BLaER1 (cell line): ENCODE results near the gene NUDT8.

Source experiments
- H3K27ac ChIP-seq: shearing (Covaris generic); formaldehyde crosslinking; 2 replicates; pipeline ENCODE4 v1.8.1; 2022
- H3K27me3 ChIP-seq: shearing (Covaris generic); formaldehyde crosslinking; 2 replicates; pipeline ENCODE4 v1.8.1; 2022
- H3K36me3 ChIP-seq: shearing (Covaris generic); formaldehyde crosslinking; 2 replicates; pipeline ENCODE4 v1.8.1; 2022
- H3K4me1 ChIP-seq: shearing (Covaris generic); formaldehyde crosslinking; 2 replicates; pipeline ENCODE4 v1.8.1; 2022
- H3K4me2 ChIP-seq: shearing (Covaris generic); formaldehyde crosslinking; 2 replicates; pipeline ENCODE4 v1.8.1; 2022
- H3K4me3 ChIP-seq: shearing (Covaris generic); formaldehyde crosslinking; 2 replicates; pipeline ENCODE4 v1.8.1; 2022
- H3K9ac ChIP-seq: shearing (Covaris generic); formaldehyde crosslinking; 2 replicates; pipeline ENCODE4 v1.8.1; 2022
- H3K9me3 ChIP-seq: shearing (Covaris generic); formaldehyde crosslinking; 2 replicates; pipeline ENCODE4 v1.8.1; 2022
- H4K20me1 ChIP-seq: shearing (Covaris generic); formaldehyde crosslinking; 2 replicates; pipeline ENCODE4 v1.8.1; 2022
- Cebpa-rat ChIP-seq: shearing (Covaris generic); IDR thresholded peaks from 2 replicates; pipeline ENCODE4 v1.8.1; 2022

NUDT8 gene

DNA sequence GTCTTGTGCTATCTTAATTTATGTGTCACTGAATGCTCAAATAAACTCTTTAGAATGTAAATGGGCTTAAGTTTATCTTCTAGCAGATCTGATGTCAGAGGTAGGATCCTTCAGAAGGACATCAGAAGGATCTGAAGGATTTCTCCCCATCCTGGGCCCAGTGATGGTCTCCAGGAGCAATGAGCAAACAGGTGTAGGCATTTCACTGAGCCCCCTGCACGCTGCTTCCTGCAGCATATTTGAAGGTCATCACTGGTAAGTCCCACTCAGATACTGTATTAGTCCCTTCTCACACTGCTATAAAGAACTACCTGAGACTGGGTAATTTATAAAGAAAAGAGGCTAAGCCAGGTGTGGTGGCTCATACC, 41.6 kb downstream of the NUDT8 start:
- peaks cover 49% of the 10 kb centered on the region for H3K4me1 ChIP-seq
- no peak overlapping the region for H3K9ac ChIP-seq
- peak overlapping the region; percentile 99; the same call in 1 of the 2 replicates for H3K4me2 ChIP-seq
- 0 out of 2 replicates have a peak overlapping the region, but pooled peaks have one; percentile 1 for H3K27ac ChIP-seq
- peaks cover 51% of the 10 kb centered on the region for H3K36me3 ChIP-seq
- no peaks in the 10 kb centered on the region for H3K9me3 ChIP-seq
- H4K20me1 ChIP-seq: peaks cover 41% of the 10 kb centered on the region
- H3K27me3 ChIP-seq: no peaks in the 10 kb centered on the region
- TF ChIP-seq Cebpa-rat: no peak
- H3K4me3 ChIP-seq: no peak overlapping the region

DNA sequence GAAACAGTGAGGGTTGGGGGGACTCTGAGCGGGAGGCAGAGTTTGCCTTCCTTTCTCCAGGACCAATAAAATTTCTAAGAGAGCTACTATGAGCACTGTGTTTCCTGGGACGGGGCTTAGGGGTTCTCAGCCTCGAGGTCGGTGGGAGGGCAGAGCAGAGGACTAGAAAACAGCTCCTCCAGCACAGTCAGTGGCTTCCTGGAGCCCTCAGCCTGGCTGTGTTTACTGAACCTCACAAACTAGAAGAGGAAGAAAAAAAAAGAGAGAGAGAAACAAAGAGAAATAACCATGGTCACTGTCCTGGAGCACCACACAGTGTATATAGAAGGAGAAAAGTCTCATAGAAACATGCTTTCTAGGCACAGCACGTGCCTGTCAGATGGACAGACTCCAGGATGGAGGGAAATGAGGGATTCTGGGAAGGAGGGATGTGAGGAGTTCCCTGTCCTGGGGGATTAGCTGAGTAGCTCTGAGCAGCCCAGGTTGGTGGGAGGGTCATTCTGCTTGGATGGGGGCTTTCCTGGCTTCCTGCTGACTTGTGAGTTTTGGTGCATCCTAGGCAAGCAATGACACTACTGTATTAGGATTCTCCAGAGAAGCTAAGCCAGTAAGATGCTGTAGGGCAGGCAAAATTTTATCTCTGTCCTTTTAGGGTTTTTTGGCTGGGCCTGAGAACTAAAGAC, 43.0 kb downstream of the NUDT8 start:
- Histone ChIP-seq H4K20me1 (peaks cover 41% of the 10 kb centered on the region), H3K9ac (peak overlapping the region; percentile 95; the same call in 1 of the 2 replicates), H3K36me3 (peaks cover 51% of the 10 kb centered on the region), H3K27me3 (peaks cover under 1% of the 10 kb centered on the region; the same call in 1 of the 2 replicates), H3K4me3 (peak overlapping the region; percentile 82; the same call in 1 of the 2 replicates), H3K4me1 (peaks cover 63% of the 10 kb centered on the region), H3K9me3 (no peaks in the 10 kb centered on the region), H3K27ac (peak overlapping the region; percentile 39; the same call in 1 of the 2 replicates), H3K4me2 (peak overlapping the region; percentile 99)
- TF ChIP-seq Cebpa-rat: no peak

DNA sequence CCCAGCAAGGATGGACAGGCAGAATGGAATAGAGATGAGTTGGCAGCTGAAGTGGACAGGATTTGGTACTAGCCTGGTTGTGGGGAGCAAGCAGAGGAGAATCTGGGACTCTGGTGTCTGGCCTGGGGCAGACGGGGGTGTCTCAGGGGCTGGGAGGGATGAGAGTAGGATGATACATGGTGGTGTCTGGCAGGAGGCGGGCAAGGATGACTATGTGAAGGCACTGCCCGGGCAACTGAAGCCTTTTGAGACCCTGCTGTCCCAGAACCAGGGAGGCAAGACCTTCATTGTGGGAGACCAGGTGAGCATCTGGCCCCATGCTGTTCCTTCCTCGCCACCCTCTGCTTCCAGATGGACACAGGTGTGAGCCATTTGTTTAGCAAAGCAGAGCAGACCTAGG, 43.8 kb downstream of the NUDT8 start:
- H3K27me3 ChIP-seq: peaks cover 7% of the 10 kb centered on the region
- no peaks in the 10 kb centered on the region for H3K9me3 ChIP-seq
- H3K9ac ChIP-seq: peak overlapping the region; percentile 95
- H3K27ac ChIP-seq: peak overlapping the region; percentile 39; the same call in 1 of the 2 replicates
- peaks cover 71% of the 10 kb centered on the region for H3K4me1 ChIP-seq
- peaks cover 51% of the 10 kb centered on the region for H3K36me3 ChIP-seq
- H4K20me1 ChIP-seq: peaks cover 41% of the 10 kb centered on the region
- TF ChIP-seq Cebpa-rat: no peak
- peak overlapping the region; percentile 82 for H3K4me3 ChIP-seq
- peak overlapping the region; percentile 99 for H3K4me2 ChIP-seq

DNA sequence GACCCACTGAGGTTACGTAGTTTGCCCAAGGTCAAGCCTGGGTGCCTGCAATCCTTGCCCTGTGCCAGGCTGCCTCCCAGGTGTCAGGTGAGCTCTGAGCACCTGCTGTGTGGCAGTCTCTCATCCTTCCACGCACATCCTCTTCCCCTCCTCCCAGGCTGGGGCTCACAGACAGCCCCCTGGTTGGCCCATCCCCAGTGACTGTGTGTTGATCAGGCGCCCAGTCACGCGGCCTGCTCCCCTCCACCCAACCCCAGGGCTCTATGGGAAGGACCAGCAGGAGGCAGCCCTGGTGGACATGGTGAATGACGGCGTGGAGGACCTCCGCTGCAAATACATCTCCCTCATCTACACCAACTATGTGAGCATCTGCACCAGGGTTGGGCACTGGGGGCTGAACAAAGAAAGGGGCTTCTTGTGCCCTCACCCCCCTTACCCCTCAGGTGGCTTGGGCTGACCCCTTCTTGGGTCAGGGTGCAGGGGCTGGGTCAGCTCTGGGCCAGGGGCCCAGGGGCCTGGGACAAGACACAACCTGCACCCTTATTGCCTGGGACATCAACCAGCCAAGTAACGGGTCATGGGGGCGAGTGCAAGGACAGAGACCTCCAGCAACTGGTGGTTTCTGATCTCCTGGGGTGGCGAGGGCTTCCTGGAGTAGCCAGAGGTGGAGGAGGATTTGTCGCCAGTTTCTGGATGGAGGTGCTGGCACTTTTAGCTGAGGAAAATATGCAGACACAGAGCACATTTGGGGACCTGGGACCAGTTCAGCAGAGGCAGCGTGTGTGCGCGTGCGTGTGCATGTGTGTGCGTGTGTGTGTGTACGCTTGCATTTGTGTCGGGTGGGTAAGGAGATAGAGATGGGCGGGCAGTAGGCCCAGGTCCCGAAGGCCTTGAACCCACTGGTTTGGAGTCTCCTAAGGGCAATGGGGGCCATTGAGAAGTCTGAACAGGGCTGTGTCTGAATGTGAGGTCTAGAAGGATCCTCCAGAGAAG, 44.6 kb downstream of the NUDT8 start:
- H3K4me2 ChIP-seq: peak overlapping the region; percentile 99
- H3K4me1 ChIP-seq: peaks cover 77% of the 10 kb centered on the region
- H4K20me1 ChIP-seq: peaks cover 41% of the 10 kb centered on the region
- peaks cover 7% of the 10 kb centered on the region for H3K27me3 ChIP-seq
- no peaks in the 10 kb centered on the region for H3K9me3 ChIP-seq
- peak overlapping the region; percentile 82 for H3K4me3 ChIP-seq
- TF ChIP-seq Cebpa-rat: no peak
- H3K36me3 ChIP-seq: peaks cover 51% of the 10 kb centered on the region
- H3K27ac ChIP-seq: peak overlapping the region; percentile 94
- peak overlapping the region; percentile 95 for H3K9ac ChIP-seq

DNA sequence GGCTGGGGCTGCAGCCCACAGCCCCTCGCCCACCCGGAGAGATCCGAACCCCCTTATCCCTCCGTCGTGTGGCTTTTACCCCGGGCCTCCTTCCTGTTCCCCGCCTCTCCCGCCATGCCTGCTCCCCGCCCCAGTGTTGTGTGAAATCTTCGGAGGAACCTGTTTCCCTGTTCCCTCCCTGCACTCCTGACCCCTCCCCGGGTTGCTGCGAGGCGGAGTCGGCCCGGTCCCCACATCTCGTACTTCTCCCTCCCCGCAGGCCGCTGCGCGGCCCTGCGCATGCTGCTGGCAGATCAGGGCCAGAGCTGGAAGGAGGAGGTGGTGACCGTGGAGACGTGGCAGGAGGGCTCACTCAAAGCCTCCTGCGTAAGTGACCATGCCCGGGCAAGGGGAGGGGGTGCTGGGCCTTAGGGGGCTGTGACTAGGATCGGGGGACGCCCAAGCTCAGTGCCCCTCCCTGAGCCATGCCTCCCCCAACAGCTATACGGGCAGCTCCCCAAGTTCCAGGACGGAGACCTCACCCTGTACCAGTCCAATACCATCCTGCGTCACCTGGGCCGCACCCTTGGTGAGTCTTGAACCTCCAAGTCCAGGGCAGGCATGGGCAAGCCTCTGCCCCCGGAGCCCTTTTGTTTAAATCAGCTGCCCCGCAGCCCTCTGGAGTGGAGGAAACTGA, 45.4 kb downstream of the NUDT8 start:
- peaks cover 7% of the 10 kb centered on the region for H3K27me3 ChIP-seq
- peak overlapping the region; percentile 94 for H3K27ac ChIP-seq
- peaks cover 41% of the 10 kb centered on the region for H4K20me1 ChIP-seq
- no peaks in the 10 kb centered on the region for H3K9me3 ChIP-seq
- peaks cover 85% of the 10 kb centered on the region for H3K4me1 ChIP-seq
- TF ChIP-seq Cebpa-rat: no peak
- H3K4me2 ChIP-seq: peak overlapping the region; percentile 99
- H3K4me3 ChIP-seq: peak overlapping the region; percentile 82
- H3K36me3 ChIP-seq: peaks cover 49% of the 10 kb centered on the region
- H3K9ac ChIP-seq: peak overlapping the region; percentile 95

DNA sequence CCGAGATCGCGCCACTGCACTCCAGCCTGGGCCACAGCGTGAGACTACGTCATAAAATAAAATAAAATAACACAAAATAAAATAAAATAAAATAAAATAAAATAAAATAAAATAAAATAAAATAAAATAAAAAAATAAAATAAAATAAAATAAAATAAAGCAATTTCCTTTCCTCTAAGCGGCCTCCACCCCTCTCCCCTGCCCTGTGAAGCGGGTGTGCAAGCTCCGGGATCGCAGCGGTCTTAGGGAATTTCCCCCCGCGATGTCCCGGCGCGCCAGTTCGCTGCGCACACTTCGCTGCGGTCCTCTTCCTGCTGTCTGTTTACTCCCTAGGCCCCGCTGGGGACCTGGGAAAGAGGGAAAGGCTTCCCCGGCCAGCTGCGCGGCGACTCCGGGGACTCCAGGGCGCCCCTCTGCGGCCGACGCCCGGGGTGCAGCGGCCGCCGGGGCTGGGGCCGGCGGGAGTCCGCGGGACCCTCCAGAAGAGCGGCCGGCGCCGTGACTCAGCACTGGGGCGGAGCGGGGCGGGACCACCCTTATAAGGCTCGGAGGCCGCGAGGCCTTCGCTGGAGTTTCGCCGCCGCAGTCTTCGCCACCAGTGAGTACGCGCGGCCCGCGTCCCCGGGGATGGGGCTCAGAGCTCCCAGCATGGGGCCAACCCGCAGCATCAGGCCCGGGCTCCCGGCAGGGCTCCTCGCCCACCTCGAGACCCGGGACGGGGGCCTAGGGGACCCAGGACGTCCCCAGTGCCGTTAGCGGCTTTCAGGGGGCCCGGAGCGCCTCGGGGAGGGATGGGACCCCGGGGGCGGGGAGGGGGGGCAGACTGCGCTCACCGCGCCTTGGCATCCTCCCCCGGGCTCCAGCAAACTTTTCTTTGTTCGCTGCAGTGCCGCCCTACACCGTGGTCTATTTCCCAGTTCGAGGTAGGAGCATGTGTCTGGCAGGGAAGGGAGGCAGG, 46.2 kb downstream of the NUDT8 start, which contains the start of gene GSTP1:
GSTP1 (plus strand) TSS at position 566 of the 958 bp plus-strand sequence; CDS start at position 598, 32 bp downstream.
- Histone ChIP-seq H3K36me3 (peaks cover 41% of the 10 kb centered on the region), H3K4me1 (peaks cover 87% of the 10 kb centered on the region), H3K9ac (peak within 1 kb of the TSS; percentile 95), H3K4me3 (peak within 1 kb of the TSS; percentile 82), H3K4me2 (peak within 1 kb of the TSS; percentile 99), H3K27me3 (peaks cover 7% of the 10 kb centered on the region), H4K20me1 (peaks cover 41% of the 10 kb centered on the region), H3K27ac (peak within 1 kb of the TSS; percentile 94), H3K9me3 (no peaks in the 10 kb centered on the region)
- no peak for TF ChIP-seq Cebpa-rat

DNA sequence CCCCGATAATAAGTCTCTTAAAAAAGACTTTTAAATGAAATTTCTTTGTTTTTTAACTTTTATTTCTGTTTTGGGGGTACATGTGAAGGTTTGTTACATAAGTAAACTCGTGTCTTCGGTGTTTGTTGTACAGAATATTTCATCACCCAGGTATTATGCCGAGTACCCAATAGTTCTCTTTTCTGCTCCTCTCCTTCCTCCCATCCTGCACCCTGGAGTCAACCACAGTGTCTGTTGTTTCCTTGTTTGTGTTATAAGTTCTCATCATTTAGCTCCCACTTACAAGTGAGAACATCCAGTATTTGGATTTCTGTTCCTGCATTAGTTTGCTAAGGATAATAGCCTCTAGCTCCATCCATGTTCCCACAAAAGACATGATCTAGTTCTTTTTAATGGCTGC, 47.7 kb downstream of the NUDT8 start:
- TF ChIP-seq Cebpa-rat: no peak
- Histone ChIP-seq H3K4me2 (peak overlapping the region; percentile 99), H3K27ac (no peak overlapping the region)

DNA sequence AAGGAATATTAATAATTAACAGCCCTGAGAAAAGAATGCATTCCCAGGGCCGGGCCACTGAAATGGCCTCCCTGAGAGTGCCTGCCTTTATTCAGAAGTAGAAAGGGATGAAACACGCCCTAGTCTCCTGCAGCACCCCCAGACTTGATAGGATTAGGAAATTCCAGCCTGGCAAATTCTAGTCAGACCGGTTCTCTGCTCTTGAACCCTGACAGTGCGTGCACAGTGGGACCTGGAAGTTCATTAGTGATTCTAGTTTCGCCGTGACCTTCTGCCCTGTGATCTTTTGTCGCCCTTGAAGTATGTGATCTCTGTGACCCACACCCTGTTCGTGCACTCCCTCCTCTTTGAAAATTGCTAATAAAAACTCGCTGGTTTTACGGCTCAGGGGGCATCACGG, 48.3 kb downstream of the NUDT8 start:
- no peaks in the 10 kb centered on the region for H3K9me3 ChIP-seq
- peak overlapping the region; percentile 99 for H3K4me2 ChIP-seq

More for the DNA sequence above, 47.7 kb downstream of the NUDT8 start:
- Histone ChIP-seq H3K4me3 (no peak overlapping the region), H3K36me3 (peaks cover 25% of the 10 kb centered on the region), H4K20me1 (peaks cover 29% of the 10 kb centered on the region), H3K4me1 (peaks cover 78% of the 10 kb centered on the region), H3K9ac (no peak overlapping the region), H3K9me3 (no peaks in the 10 kb centered on the region), H3K27me3 (peaks cover 7% of the 10 kb centered on the region)

More for the DNA sequence above, 48.3 kb downstream of the NUDT8 start:
- H4K20me1 ChIP-seq: peaks cover 24% of the 10 kb centered on the region
- H3K36me3 ChIP-seq: peaks cover 20% of the 10 kb centered on the region
- peaks cover 7% of the 10 kb centered on the region for H3K27me3 ChIP-seq
- H3K4me3 ChIP-seq: no peak overlapping the region
- peaks cover 73% of the 10 kb centered on the region for H3K4me1 ChIP-seq
- no peak overlapping the region for H3K27ac ChIP-seq
- no peak overlapping the region for H3K9ac ChIP-seq
- TF ChIP-seq Cebpa-rat: no peak
